Measurements from ENCODE around the gene TMEM245. TPM values are rescaled to one million over a fixed set of nuclear protein-coding genes. Genes with fewer than 3 reads are reported as not detected.
"Not testable (repeated sequence)": the region's sequence is repeated elsewhere in the genome, so short reads cannot be mapped to it uniquely, and the experiment has no call there.

TMEM245 gene
- total and polyA plus RNA-seq, 9 donors: 28.1 to 102 (median 77.4) TPM

GRCh38 chr9:109063760-109064159 is 56.0 kb downstream of the TMEM245 start:
- TF ChIP-seq POLR2A (IDR thresholded peaks at IDR 0.05): no peak
- no peak for TF ChIP-seq EP300 (IDR thresholded peaks at IDR 0.05)
- TF ChIP-seq, protein P1, sequence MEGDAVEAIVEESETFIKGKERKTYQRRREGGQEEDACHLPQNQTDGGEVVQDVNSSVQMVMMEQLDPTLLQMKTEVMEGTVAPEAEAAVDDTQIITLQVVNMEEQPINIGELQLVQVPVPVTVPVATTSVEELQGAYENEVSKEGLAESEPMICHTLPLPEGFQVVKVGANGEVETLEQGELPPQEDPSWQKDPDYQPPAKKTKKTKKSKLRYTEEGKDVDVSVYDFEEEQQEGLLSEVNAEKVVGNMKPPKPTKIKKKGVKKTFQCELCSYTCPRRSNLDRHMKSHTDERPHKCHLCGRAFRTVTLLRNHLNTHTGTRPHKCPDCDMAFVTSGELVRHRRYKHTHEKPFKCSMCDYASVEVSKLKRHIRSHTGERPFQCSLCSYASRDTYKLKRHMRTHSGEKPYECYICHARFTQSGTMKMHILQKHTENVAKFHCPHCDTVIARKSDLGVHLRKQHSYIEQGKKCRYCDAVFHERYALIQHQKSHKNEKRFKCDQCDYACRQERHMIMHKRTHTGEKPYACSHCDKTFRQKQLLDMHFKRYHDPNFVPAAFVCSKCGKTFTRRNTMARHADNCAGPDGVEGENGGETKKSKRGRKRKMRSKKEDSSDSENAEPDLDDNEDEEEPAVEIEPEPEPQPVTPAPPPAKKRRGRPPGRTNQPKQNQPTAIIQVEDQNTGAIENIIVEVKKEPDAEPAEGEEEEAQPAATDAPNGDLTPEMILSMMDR (IDR thresholded peaks at IDR 0.05): no peak
- 82 to 89% (median 84%) methylated on average over 2 of the region's 2 CpGs for WGBS, 3 donors
- no peak overlapping the region for H3K4me3 ChIP-seq
- H3K27me3 ChIP-seq: no peaks in the 10 kb centered on the region
- no peaks in the 10 kb centered on the region for H3K36me3 ChIP-seq
- intact Hi-C loops (cut with DNase I): no loop called here
- H3K9me3 ChIP-seq: no peaks in the 10 kb centered on the region
- peaks cover 1% of the 10 kb centered on the region for H3K4me1 ChIP-seq (ENCODE audit: insufficient read depth)
- DNase-seq: no peak
- no peak overlapping the region for H3K27ac ChIP-seq

- H3K36me3 ChIP-seq: no peaks in the 10 kb centered on the region
- WGBS, 3 donors: 90 to 93% (median 92%) methylated on average over 6 of the region's 6 CpGs
- H3K4me3 ChIP-seq: no peak overlapping the region
- no peaks in the 10 kb centered on the region for H3K27me3 ChIP-seq
- intact Hi-C loops (cut with DNase I): no loop called here
- H3K9me3 ChIP-seq: no peaks in the 10 kb centered on the region
- H3K27ac ChIP-seq: no peak overlapping the region
- peaks cover 1% of the 10 kb centered on the region for H3K4me1 ChIP-seq (ENCODE audit: insufficient read depth)
- DNase-seq: no peak
- TF ChIP-seq, protein P1 (IDR thresholded peaks at IDR 0.05): no peak
- TF ChIP-seq EP300 (IDR thresholded peaks at IDR 0.05): no peak
- TF ChIP-seq POLR2A (IDR thresholded peaks at IDR 0.05): no peak
These were observed 57.2 kb downstream of the TMEM245 start for GRCh38 chr9:109062543-109062942.

- Histone ChIP-seq H3K4me1 (ENCODE audit: insufficient read depth) (no peaks in the 10 kb centered on the region), H3K9me3 (no peaks in the 10 kb centered on the region), H3K27ac (no peak overlapping the region), H3K36me3 (no peaks in the 10 kb centered on the region), H3K27me3 (no peaks in the 10 kb centered on the region), H3K4me3 (no peak overlapping the region)
- intact Hi-C loops (cut with DNase I): no loop called here
- WGBS, 3 donors: 60 to 86% (median 62%) methylated on average over 3 of the region's 3 CpGs
- no peak for DNase-seq
- TF ChIP-seq EP300 (IDR thresholded peaks at IDR 0.05): no peak
- TF ChIP-seq, protein P1 (IDR thresholded peaks at IDR 0.05): no peak
- no peak for TF ChIP-seq POLR2A (IDR thresholded peaks at IDR 0.05)
These were observed 59.6 kb downstream of the TMEM245 start for GRCh38 chr9:109060191-109060590.

DNA sequence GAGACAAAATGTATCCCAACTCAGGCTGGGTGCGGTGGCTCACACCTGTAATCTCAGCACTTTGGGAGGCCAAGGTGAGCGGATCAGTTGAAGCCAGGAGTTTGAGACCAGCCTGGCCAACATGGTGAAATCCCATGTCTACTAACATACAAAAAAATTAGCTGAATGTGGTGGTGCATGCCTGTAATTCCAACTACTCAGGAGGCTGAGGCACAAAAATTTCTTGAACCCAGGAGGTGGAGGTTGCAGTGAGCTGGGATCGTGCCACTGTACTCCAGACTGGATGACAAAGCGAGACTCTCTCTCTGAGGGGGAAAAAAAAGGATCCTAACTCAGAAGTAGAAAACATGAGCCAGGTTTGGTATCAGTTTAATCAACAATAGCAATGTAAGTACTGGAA is 66.6 kb downstream of the TMEM245 start:
- H3K27ac ChIP-seq; intact Hi-C loops (cut with DNase I); DNase-seq; H3K9me3 ChIP-seq; H3K36me3 ChIP-seq; H3K4me3 ChIP-seq; H3K4me1 ChIP-seq (ENCODE audit: insufficient read depth); H3K27me3 ChIP-seq: not testable (repeated sequence)
- WGBS, 3 donors: 97 to 98% (median 98%) methylated on average over 4 of the region's 4 CpGs

GRCh38 chr9:109052416-109052815 is 67.3 kb downstream of the TMEM245 start:
- Histone ChIP-seq H3K36me3 (no peaks in the 10 kb centered on the region), H3K9me3 (no peaks in the 10 kb centered on the region), H3K27me3 (no peaks in the 10 kb centered on the region), H3K4me3 (no peak overlapping the region), H3K27ac (no peak overlapping the region), H3K4me1 (ENCODE audit: insufficient read depth) (no peaks in the 10 kb centered on the region)
- 42 to 77% (median 51%) methylated on average over 2 of the region's 2 CpGs for WGBS, 3 donors
- TF ChIP-seq POLR2A (IDR thresholded peaks at IDR 0.05) (no peak), EP300 (IDR thresholded peaks at IDR 0.05) (no peak)
- TF ChIP-seq, protein P1 (IDR thresholded peaks at IDR 0.05): no peak
- DNase-seq: no peak
- intact Hi-C loops (cut with DNase I): no loop called here
